ENCODE results near the gene NOTCH1. TPM values are rescaled to one million over a fixed set of nuclear protein-coding genes. Genes with fewer than 3 reads are reported as not detected.

The NOTCH1 gene
- total and polyA plus RNA-seq, 2 of the 8 experiments (the other 6 are each of a cell fraction or from before 2014, with no cell fraction given), result 6.9 to 55.6 TPM

GRCh38 chr9:136454026-136454796 is 91.6 kb downstream of the NOTCH1 start:
- Histone ChIP-seq H3K56ac (replicated peaks; ENCODE audit: insufficient read length, low read depth, low read length) (no peak overlapping the region), H4K8ac (ENCODE audit: extremely low read depth, insufficient read depth, low read length) (peak overlapping the region; percentile 14; the same call in 1 of the 2 replicates), H3K9me3 (ENCODE audit: insufficient read depth in 2 of 2, low read depth in 1 of 2, low read length in 1 of 2) (no peaks in the 10 kb centered on the region), H3K23me2 (ENCODE audit: low read depth, low read length) (no peaks in the 10 kb centered on the region), H2BK120ac (replicated peaks; ENCODE audit: low read depth, low read length) (no peak overlapping the region), H4K20me1 (replicated peaks in 1 of 2; ENCODE audit: control insufficient read depth in 1 of 2, insufficient read depth in 2 of 2, low read length in 2 of 2) (peaks cover 0 to 19% of the 10 kb centered on the region in 2 experiments), H2BK5ac (ENCODE audit: low read depth, low read length) (no peak overlapping the region), H3K14ac (ENCODE audit: insufficient read length) (no peak overlapping the region), H3K4me3 (ENCODE audit: extremely low read depth in 1 of 4, insufficient read depth in 2 of 4, low read depth in 3 of 4, low read length in 4 of 4) (no peak overlapping the region), H3K4me2 (ENCODE audit: insufficient read depth in 1 of 2, low read depth in 2 of 2, low read length in 2 of 2) (no peak overlapping the region), H2BK20ac (ENCODE audit: low read length) (no peak overlapping the region), H3K4ac (replicated peaks; ENCODE audit: insufficient read length, low read depth, low read length) (no peak overlapping the region), H2BK12ac (ENCODE audit: low read depth, low read length) (no peak overlapping the region), H3K27ac (ENCODE audit: low read depth, low read length) (no peak overlapping the region), H3K4me1 (replicated peaks in 1 of 4; ENCODE audit: control insufficient read depth in 3 of 4, insufficient read depth in 4 of 4, low read length in 3 of 4) (no peaks in the 10 kb centered on the region), H2BK15ac (ENCODE audit: low read length) (no peak overlapping the region), H2AK5ac (ENCODE audit: low read depth, low read length) (no peak overlapping the region), H4K91ac (replicated peaks; ENCODE audit: insufficient read length, low read length) (no peak overlapping the region), H3K18ac (ENCODE audit: extremely low read depth, low read length) (no peak overlapping the region), H2AFZ (ENCODE audit: low read length) (no peak overlapping the region), H3K27me3 (replicated peaks in 1 of 4; ENCODE audit: control insufficient read depth in 3 of 4, extremely low read depth in 1 of 4, insufficient read depth in 3 of 4, low read length in 3 of 4) (no peaks in the 10 kb centered on the region), H4K5ac (ENCODE audit: insufficient read length, low read depth, low read length) (no peak overlapping the region), H3K23ac (ENCODE audit: insufficient read length) (no peak overlapping the region), H3K79me1 (ENCODE audit: low read depth, low read length) (no peaks in the 10 kb centered on the region), H3K36me3 (ENCODE audit: control insufficient read depth in 2 of 4, insufficient read depth in 4 of 4, low read length in 3 of 4) (peaks cover 28 to 59% (median 55%) of the 10 kb centered on the region in 4 experiments), H3K79me2 (ENCODE audit: control insufficient read depth in 1 of 2, insufficient read depth in 2 of 2, low read length in 2 of 2) (no peaks in the 10 kb centered on the region), H3K9ac (replicated peaks in 1 of 4; ENCODE audit: extremely low read depth in 1 of 4, low read depth in 3 of 4, low read length in 3 of 4) (no peak overlapping the region)
- ChIA-PET POLR2A (ENCODE audit: partially characterized antibody) (interaction anchor here (1.0 to 2.1 kb wide), 5 partner anchors 12 to 65 kb away, joined by 3 to 10 read pairs (median 3); no protein-coding TSS in a partner anchor), CTCF (ENCODE audit: partially characterized antibody) (interaction anchor here (1.3 to 1.7 kb wide), 4 partner anchors 9 to 31 kb away, joined by 3 to 6 read pairs (median 4); partner anchors contain the start of gene INPP5E)
- WGBS, 2 experiments (ENCODE audit: extremely low coverage in 1 of 2, insufficient coverage in 1 of 2, insufficient read length in 1 of 2, insufficient replicate concordance in 2 of 2, low coverage in 1 of 2, low lambda C conversion rate in 2 of 2, missing lambda C conversion rate in 1 of 2), result 95% methylated on average over 25 of the region's 25 CpGs; no CpG with 5 or more reads in 1 of the 2 experiments
- DNase-seq (ENCODE audit: low read depth in 1 of 2, low spot score in 2 of 2), result no peak
- FAIRE-seq, result no peak
- no peak for TF ChIP-seq RAD21 (IDR thresholded peaks at IDR 0.05 in 1 of 2, conservative IDR thresholded peaks at IDR 0.05 in 1 of 2; ENCODE audit: low read depth in 2 of 2, low read length in 2 of 2)
- no peak for TF ChIP-seq ATF2 (IDR thresholded peaks at IDR 0.05; ENCODE audit: low read length)
- no peak for TF ChIP-seq SUZ12 (IDR thresholded peaks at IDR 0.05; ENCODE audit: low read length)
- TF ChIP-seq EP300 (IDR thresholded peaks at IDR 0.05; ENCODE audit: borderline replicate concordance in 1 of 2, low read depth in 2 of 2, low read length in 2 of 2), result no peak
- no peak for TF ChIP-seq CHD2 (IDR thresholded peaks at IDR 0.05; ENCODE audit: low read length)
- TF ChIP-seq BRCA1 (IDR thresholded peaks at IDR 0.05; ENCODE audit: low read depth, low read length), result no peak
- TF ChIP-seq SP1 (IDR thresholded peaks at IDR 0.05; ENCODE audit: low read depth, low read length), result no peak
- TF ChIP-seq SIRT6 (IDR thresholded peaks at IDR 0.05; ENCODE audit: low read length), result no peak
- TF ChIP-seq BCL11A (IDR thresholded peaks at IDR 0.05; ENCODE audit: low read depth in 2 of 2, low read length in 2 of 2), result no peak
- TF ChIP-seq CTBP2 (IDR thresholded peaks at IDR 0.05; ENCODE audit: borderline replicate concordance, insufficient read depth, insufficient read length, low read length), result no peak
